Lung (tissue), 12 donors: Measurements from ENCODE around the gene SLC26A9. TPM values are rescaled to one million over a fixed set of nuclear protein-coding genes. Genes with fewer than 3 reads are reported as not detected.

Experiments
- ATAC-seq: fragments of 200-7000 bp; cut with Tn5 transposase; one replicate; pipeline ENCODE4 v1.9.1; 2020; ENCODE audit warnings: moderate number of reproducible peaks; ENCODE audit not compliant: insufficient read depth, low FRiP score
- DNase-seq, 3 donors: peaks; one replicate each; pipeline ENCODE4 v3.0.0-alpha.2; 2013 to 2017
- H3K27ac ChIP-seq, 2 donors: one replicate each; pipeline ENCODE4 v1.5.1; 2013; ENCODE audit warnings: mild to moderate bottlenecking in 2 of 2, moderate library complexity in 2 of 2, control low read depth in 1 of 2, inconsistent platforms in 1 of 2, low read depth in 1 of 2, low read length in 1 of 2
- H3K27me3 ChIP-seq, 3 donors: one replicate each; pipeline ENCODE4 v1.5.1; 2013; ENCODE audit warnings: low read length in 2 of 3; ENCODE audit not compliant: control insufficient read depth in 3 of 3, insufficient read depth in 3 of 3
- H3K36me3 ChIP-seq, 4 donors: one replicate each; pipeline ENCODE4 v1.5.1; 2013; ENCODE audit warnings: low read length in 4 of 4, mild to moderate bottlenecking in 1 of 4, moderate library complexity in 1 of 4; ENCODE audit not compliant: control insufficient read depth in 4 of 4, insufficient read depth in 4 of 4
- H3K4me1 ChIP-seq, 5 donors: one replicate each; pipeline ENCODE4 v1.5.1; 2013; ENCODE audit warnings: low read length in 5 of 5, mild to moderate bottlenecking in 2 of 5, moderate library complexity in 1 of 5; ENCODE audit not compliant: control insufficient read depth in 5 of 5, insufficient read depth in 5 of 5
- H3K4me3 ChIP-seq: one replicate; pipeline ENCODE4 v1.5.1; 2013; ENCODE audit warnings: mild to moderate bottlenecking, control low read depth, moderate library complexity
- H3K9ac ChIP-seq, 2 donors: one replicate each; pipeline ENCODE4 v1.5.1; 2013; ENCODE audit warnings: low read length in 2 of 2, control low read depth in 1 of 2; ENCODE audit not compliant: insufficient read depth in 1 of 2
- H3K9me3 ChIP-seq, 4 donors: one replicate each; pipeline ENCODE4 v1.5.1; 2013; ENCODE audit warnings: low read length in 3 of 4, mild to moderate bottlenecking in 1 of 4, moderate library complexity in 1 of 4; ENCODE audit not compliant: control insufficient read depth in 4 of 4, insufficient read depth in 3 of 4
- WGBS, 2 donors: extraction: QIAGEN DNeasy Blood & Tissue Kit; methylation state at CpG; one replicate each; pipeline ENCODE4 v1.1.7; 2013; 5-methylcytosine and 5-hydroxymethylcytosine counted together
- polyA plus RNA-seq, 2 donors: library from polyadenylated mRNA; stranded (reverse); fragments of 200-250 nt; gene quantifications; one replicate each; pipeline ENCODE4 v1.2.1, GENCODE V29; 2013
- total RNA-seq, 2 donors: library from RNA; depleted of rRNA in 1 of 2; stranded (reverse); fragments of >200 nt in 1 of 2; gene quantifications; one replicate each; pipeline ENCODE4 v1.2.1, GENCODE V29; 2014 to 2021
- TF ChIP-seq, protein P1 (sequence below): IDR thresholded peaks from 2 replicates; pipeline ENCODE4 v1.5.1; 2012; ENCODE audit warnings: mild to moderate bottlenecking; ENCODE audit errors: control extremely low read depth, extremely low read depth
- donor health status: control.
- donor health status: control.
- donor health status: Bipolar disorder and iron deficiency.
- donor health status: healthy.
- donor health status: DM: yes; HTN: yes; CAD: no.

The SLC26A9 gene
- total and polyA plus RNA-seq, 4 donors, result 0.14 to 30.3 (median 15.8) TPM

DNA sequence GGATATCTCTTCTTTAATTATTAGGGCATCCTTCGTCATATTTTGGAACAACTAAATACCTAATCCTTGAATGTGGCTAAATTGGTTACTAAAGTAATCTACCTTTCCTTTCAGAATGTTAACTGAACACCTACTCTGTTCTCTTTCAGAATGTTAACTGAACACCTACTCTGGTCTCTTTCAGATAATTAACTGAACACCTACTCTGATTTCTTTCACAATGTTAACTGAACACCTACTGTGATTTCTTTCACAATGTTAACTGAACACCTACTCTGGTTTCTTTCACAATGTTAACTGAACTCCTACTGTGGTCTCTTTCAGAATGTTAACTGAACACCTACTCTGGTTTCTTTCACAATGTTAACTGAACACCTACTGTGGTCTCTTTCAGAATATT, 38.0 kb upstream of the SLC26A9 start:
- Histone ChIP-seq H3K9me3 (no peaks in the 10 kb centered on the region), H3K9ac (no peak overlapping the region), H3K4me3 (no peak overlapping the region), H3K4me1 (peaks cover 0 to 4% (median 0%) of the 10 kb centered on the region in 5 donors), H3K27me3 (no peaks in the 10 kb centered on the region), H3K36me3 (peaks cover 0 to 3% (median 0%) of the 10 kb centered on the region in 4 donors), H3K27ac (no peak overlapping the region)
- TF ChIP-seq, protein P1, sequence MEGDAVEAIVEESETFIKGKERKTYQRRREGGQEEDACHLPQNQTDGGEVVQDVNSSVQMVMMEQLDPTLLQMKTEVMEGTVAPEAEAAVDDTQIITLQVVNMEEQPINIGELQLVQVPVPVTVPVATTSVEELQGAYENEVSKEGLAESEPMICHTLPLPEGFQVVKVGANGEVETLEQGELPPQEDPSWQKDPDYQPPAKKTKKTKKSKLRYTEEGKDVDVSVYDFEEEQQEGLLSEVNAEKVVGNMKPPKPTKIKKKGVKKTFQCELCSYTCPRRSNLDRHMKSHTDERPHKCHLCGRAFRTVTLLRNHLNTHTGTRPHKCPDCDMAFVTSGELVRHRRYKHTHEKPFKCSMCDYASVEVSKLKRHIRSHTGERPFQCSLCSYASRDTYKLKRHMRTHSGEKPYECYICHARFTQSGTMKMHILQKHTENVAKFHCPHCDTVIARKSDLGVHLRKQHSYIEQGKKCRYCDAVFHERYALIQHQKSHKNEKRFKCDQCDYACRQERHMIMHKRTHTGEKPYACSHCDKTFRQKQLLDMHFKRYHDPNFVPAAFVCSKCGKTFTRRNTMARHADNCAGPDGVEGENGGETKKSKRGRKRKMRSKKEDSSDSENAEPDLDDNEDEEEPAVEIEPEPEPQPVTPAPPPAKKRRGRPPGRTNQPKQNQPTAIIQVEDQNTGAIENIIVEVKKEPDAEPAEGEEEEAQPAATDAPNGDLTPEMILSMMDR, result no peak
- ATAC-seq (no peak), DNase-seq (no peak)
- WGBS, 2 donors, result 95 to 97% methylated on average over 1 of the region's 1 CpG

DNA sequence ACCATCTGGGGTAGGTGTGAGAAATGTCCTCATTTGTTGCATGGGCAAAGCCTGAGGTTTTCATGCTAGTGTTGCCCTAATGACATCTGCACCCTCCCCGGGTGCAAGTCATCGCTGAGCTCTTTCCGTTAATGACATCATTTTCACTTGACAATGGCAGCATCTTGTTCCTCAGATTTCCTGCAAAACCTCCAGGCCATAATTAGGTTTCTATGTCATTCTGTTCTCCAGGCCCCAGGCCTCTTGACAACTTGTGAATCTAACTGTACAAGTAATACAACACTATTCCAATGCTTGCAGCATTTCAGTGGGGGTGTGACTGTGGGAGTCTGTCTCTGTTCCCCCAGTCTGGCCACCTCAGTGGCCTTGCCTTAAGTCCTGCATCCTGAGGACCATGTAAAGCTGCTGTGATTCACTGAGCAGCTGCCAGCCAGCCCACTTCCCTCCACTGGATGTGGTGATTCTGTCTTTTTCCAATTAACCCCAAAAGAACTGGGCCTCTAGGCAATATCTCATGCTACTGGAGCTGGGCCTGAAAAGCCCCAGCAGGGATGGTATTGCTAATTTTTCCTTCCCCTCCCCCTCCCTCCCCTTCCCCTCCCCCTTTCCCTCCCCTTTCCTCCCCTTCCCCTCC, 37.1 kb upstream of the SLC26A9 start:
- Histone ChIP-seq H3K9me3 (no peaks in the 10 kb centered on the region), H3K4me3 (no peak overlapping the region), H3K4me1 (peaks cover 0 to 4% (median 0%) of the 10 kb centered on the region in 5 donors), H3K27me3 (no peaks in the 10 kb centered on the region), H3K36me3 (peaks cover 0 to 3% (median 0%) of the 10 kb centered on the region in 4 donors), H3K27ac (no peak overlapping the region), H3K9ac (no peak overlapping the region)
- TF ChIP-seq, protein P1, result no peak
- DNase-seq (no peak), ATAC-seq (no peak)
- 70 to 73% methylated on average over 3 of the region's 3 CpGs for WGBS, 2 donors

DNA sequence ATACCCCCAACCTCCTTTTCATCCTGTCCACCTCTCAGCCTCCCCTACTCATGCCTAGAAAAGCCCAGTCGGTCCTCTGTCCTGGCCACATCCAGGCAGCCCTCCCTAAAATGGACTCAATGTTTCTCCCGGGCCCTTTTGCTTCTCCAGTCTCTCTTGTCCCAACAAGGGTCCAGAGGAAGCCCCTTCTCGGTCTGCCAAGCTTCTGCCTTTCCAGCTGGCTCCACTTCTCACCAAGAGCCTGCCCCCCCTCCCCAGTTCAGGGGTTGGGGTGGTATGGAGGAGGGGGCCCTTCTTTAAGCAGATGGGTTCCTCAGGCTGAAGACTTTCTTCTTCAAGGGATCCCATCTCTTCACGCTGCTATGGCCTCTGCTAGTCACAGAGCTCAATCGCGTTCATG, 36.0 kb upstream of the SLC26A9 start:
- no peak overlapping the region for H3K9ac ChIP-seq
- WGBS, 2 donors, result 92 to 94% methylated on average over 6 of the region's 6 CpGs

More for the DNA sequence above, 36.0 kb upstream of the SLC26A9 start:
- no peak overlapping the region for H3K27ac ChIP-seq
- ATAC-seq (no peak), DNase-seq (no peak)
- no peak overlapping the region for H3K4me3 ChIP-seq
- H3K36me3 ChIP-seq, result peaks cover 0 to 3% (median 0%) of the 10 kb centered on the region in 4 donors
- no peaks in the 10 kb centered on the region for H3K27me3 ChIP-seq
- TF ChIP-seq, protein P1, result no peak
- H3K4me1 ChIP-seq, result peaks cover 0 to 4% (median 0%) of the 10 kb centered on the region in 5 donors
- peaks cover 0 to 3% (median 0%) of the 10 kb centered on the region in 4 donors for H3K9me3 ChIP-seq
